Measurements from ENCODE around the gene SNRPA. TPM values are rescaled to one million over a fixed set of nuclear protein-coding genes. Genes with fewer than 3 reads are reported as not detected.
A peak's percentile ranks its signal among the peaks of the same experiment; 100 is the strongest.

Gene SNRPA
- total and polyA plus RNA-seq, 2 of the 13 experiments (the other 11 are each of a cell fraction or from before 2014, with no cell fraction given): 59.6 to 162 TPM

DNA sequence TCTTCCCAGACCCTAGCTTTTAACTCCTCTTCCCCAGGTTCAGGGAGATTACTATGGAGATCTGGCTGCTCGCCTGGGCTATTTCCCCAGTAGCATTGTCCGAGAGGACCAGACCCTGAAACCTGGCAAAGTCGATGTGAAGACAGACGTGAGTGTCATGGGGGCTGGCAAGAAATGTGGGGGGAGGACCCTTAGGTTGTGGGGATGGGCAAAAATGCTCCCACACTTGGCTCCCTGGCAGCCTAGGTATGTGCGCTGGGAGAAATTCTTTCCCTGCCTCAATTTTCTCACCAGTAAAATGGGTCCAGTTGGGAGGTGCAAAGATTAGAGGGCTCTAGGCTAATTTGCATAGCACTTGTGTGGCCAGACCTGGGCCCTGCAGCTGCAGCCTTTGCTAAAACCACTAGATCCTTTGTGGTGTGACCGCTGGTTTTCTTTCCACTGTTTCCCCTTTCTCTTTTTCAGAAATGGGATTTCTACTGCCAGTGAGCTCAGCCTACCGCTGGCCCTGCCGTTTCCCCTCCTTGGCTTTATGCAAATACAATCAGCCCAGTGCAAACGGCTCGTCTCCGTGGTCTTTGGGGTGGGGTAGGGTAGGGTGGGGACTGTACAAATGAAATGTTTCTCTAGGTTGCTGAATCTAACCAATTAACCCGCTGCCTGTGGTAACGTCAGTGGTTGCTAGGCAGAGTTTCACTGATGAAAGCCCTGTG, 26.1 kb downstream of the SNRPA start (continued):
- TF ChIP-seq NFYB (CRISPR knock-in tag; IDR thresholded peaks at IDR 0.05) (peak; percentile 77), SAP130 (CRISPR knock-in tag; IDR thresholded peaks at IDR 0.05; ENCODE audit: low read depth) (no peak; the same call in 1 of the 2 replicates), MED1 (CRISPR knock-in tag; IDR thresholded peaks at IDR 0.05) (peak; percentile 32; the same call in 1 of the 2 replicates), ZNF235 (CRISPR knock-in tag; IDR thresholded peaks at IDR 0.05; ENCODE audit: borderline replicate concordance) (no peak), IKZF4 (CRISPR knock-in tag; IDR thresholded peaks at IDR 0.05; ENCODE audit: borderline replicate concordance, low read depth, not compliant biosample characterization) (no peak), IRX3 (CRISPR knock-in tag; IDR thresholded peaks at IDR 0.05; ENCODE audit: borderline replicate concordance, low read depth) (no peak), ZNF713 (CRISPR knock-in tag; IDR thresholded peaks at IDR 0.05) (no peak), TCF7 (IDR thresholded peaks at IDR 0.05; ENCODE audit: low read depth) (no peak), KDM6A (CRISPR knock-in tag; IDR thresholded peaks at IDR 0.05; ENCODE audit: low read depth) (no peak), ZNF326 (CRISPR knock-in tag; IDR thresholded peaks at IDR 0.05; ENCODE audit: borderline replicate concordance) (no peak), IRF2 (CRISPR knock-in tag; IDR thresholded peaks at IDR 0.05) (no peak), CREM (IDR thresholded peaks at IDR 0.05) (peak; percentile 95), CREM (CRISPR knock-in tag; IDR thresholded peaks at IDR 0.05) (no peak), ZC3H4 (CRISPR knock-in tag; IDR thresholded peaks at IDR 0.05; ENCODE audit: borderline replicate concordance) (no peak), ARNTL (CRISPR knock-in tag; IDR thresholded peaks at IDR 0.05) (no peak), MYC (CRISPR knock-in tag; IDR thresholded peaks at IDR 0.05; ENCODE audit: borderline replicate concordance) (no peak), ZNF709 (CRISPR knock-in tag; IDR thresholded peaks at IDR 0.05) (no peak), SSRP1 (CRISPR knock-in tag; IDR thresholded peaks at IDR 0.05) (no peak), RBM22 (optimal IDR thresholded peaks at IDR 0.05; ENCODE audit: low read length) (no peak), HHEX (CRISPR knock-in tag; IDR thresholded peaks at IDR 0.05) (no peak), MIXL1 (CRISPR knock-in tag; IDR thresholded peaks at IDR 0.05) (0 out of 2 replicates have a peak, but pooled peaks have one; percentile 13), ZNF530 (CRISPR knock-in tag; IDR thresholded peaks at IDR 0.05; ENCODE audit: low read depth) (no peak), ATF7-NPFF (CRISPR knock-in tag; IDR thresholded peaks at IDR 0.05; ENCODE audit: low read depth) (no peak), IKZF1 (IDR thresholded peaks at IDR 0.05) (no peak), ZNF205 (CRISPR knock-in tag; IDR thresholded peaks at IDR 0.05) (no peak), SMAD1 (CRISPR knock-in tag; IDR thresholded peaks at IDR 0.05; ENCODE audit: borderline replicate concordance, low read depth) (no peak)
- TF ChIP-seq, protein P1, sequence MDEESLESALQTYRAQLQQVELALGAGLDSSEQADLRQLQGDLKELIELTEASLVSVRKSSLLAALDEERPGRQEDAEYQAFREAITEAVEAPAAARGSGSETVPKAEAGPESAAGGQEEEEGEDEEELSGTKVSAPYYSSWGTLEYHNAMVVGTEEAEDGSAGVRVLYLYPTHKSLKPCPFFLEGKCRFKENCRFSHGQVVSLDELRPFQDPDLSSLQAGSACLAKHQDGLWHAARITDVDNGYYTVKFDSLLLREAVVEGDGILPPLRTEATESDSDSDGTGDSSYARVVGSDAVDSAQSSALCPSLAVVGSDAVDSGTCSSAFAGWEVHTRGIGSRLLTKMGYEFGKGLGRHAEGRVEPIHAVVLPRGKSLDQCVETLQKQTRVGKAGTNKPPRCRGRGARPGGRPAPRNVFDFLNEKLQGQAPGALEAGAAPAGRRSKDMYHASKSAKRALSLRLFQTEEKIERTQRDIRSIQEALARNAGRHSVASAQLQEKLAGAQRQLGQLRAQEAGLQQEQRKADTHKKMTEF (CRISPR knock-in tag; IDR thresholded peaks at IDR 0.05): no peak
- TF ChIP-seq, protein P2, sequence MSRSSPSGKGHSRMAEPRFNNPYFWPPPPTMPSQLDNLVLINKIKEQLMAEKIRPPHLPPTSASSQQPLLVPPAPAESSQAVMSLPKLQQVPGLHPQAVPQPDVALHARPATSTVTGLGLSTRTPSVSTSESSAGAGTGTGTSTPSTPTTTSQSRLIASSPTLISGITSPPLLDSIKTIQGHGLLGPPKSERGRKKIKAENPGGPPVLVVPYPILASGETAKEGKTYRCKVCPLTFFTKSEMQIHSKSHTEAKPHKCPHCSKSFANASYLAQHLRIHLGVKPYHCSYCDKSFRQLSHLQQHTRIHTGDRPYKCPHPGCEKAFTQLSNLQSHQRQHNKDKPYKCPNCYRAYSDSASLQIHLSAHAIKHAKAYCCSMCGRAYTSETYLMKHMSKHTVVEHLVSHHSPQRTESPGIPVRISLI (CRISPR knock-in tag; IDR thresholded peaks at IDR 0.05; ENCODE audit: borderline replicate concordance): no peak
- TF ChIP-seq, protein P3, sequence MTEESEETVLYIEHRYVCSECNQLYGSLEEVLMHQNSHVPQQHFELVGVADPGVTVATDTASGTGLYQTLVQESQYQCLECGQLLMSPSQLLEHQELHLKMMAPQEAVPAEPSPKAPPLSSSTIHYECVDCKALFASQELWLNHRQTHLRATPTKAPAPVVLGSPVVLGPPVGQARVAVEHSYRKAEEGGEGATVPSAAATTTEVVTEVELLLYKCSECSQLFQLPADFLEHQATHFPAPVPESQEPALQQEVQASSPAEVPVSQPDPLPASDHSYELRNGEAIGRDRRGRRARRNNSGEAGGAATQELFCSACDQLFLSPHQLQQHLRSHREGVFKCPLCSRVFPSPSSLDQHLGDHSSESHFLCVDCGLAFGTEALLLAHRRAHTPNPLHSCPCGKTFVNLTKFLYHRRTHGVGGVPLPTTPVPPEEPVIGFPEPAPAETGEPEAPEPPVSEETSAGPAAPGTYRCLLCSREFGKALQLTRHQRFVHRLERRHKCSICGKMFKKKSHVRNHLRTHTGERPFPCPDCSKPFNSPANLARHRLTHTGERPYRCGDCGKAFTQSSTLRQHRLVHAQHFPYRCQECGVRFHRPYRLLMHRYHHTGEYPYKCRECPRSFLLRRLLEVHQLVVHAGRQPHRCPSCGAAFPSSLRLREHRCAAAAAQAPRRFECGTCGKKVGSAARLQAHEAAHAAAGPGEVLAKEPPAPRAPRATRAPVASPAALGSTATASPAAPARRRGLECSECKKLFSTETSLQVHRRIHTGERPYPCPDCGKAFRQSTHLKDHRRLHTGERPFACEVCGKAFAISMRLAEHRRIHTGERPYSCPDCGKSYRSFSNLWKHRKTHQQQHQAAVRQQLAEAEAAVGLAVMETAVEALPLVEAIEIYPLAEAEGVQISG (CRISPR knock-in tag; IDR thresholded peaks at IDR 0.05): 0 out of 2 replicates have a peak, but pooled peaks have one; percentile 27

Data from HepG2 (cell line).